Neural cell (in vitro differentiated cells): ENCODE data around the gene SPARC. TPM values are rescaled to one million over a fixed set of nuclear protein-coding genes. Genes with fewer than 3 reads are reported as not detected.

Experiments used
- H2AFZ ChIP-seq: fragments of 200-600, 300-800 bp; sonication (generic), shearing (Covaris generic); 2 replicates; pipeline ENCODE4 v1.6.0; 2014; ENCODE audit warnings: low read depth, mild to moderate bottlenecking, antibody characterized with exemption, low read length, moderate library complexity
- H3F3A ChIP-seq: fragments of 200-600 bp; shearing (Covaris generic); 2 replicates; pipeline ENCODE4 v1.6.1; 2016; ENCODE audit warnings: mild to moderate bottlenecking, moderate library complexity, mixed read lengths, antibody characterized with exemption, low read length; ENCODE audit not compliant: insufficient read depth, poor library complexity, severe bottlenecking
- H3K27ac ChIP-seq: fragments of 200-600, 300-800 bp; sonication (generic), shearing (Covaris generic); 2 replicates; pipeline ENCODE4 v1.5.1; 2014; ENCODE audit warnings: mild to moderate bottlenecking, low read length, moderate library complexity
- H3K27me3 ChIP-seq: fragments of 300-800, 200-600 bp; sonication (generic), shearing (Covaris generic); 2 replicates; pipeline ENCODE4 v1.6.0; 2014; ENCODE audit warnings: mild to moderate bottlenecking, low read depth, low read length, moderate library complexity; ENCODE audit not compliant: insufficient read depth
- H3K36me3 ChIP-seq: fragments of 300-800, 200-600 bp; sonication (generic), shearing (Covaris generic); 2 replicates; pipeline ENCODE4 v1.5.1; 2014; ENCODE audit warnings: mild to moderate bottlenecking, antibody characterized with exemption, low read length, moderate library complexity; ENCODE audit not compliant: insufficient read depth
- H3K4me2 ChIP-seq: fragments of 300-800, 200-600 bp; sonication (generic), shearing (Covaris generic); 2 replicates; pipeline ENCODE4 v1.6.0; 2014; ENCODE audit warnings: mild to moderate bottlenecking, low read length
- H3K4me3 ChIP-seq: fragments of 300-800, 200-600 bp; sonication (generic), shearing (Covaris generic); 2 replicates; pipeline ENCODE4 v1.5.1; 2014; ENCODE audit warnings: mild to moderate bottlenecking, low read length, moderate library complexity
- H3K79me2 ChIP-seq: fragments of 200-600 bp; shearing (Covaris generic); replicated peaks from 2 replicates; pipeline ENCODE4 v1.6.0; 2014; ENCODE audit warnings: mild to moderate bottlenecking, low read length, moderate library complexity; ENCODE audit not compliant: insufficient read depth
- H3K9ac ChIP-seq: fragments of 300-800, 200-600 bp; sonication (generic), shearing (Covaris generic); 2 replicates; pipeline ENCODE4 v1.6.1; 2016; ENCODE audit warnings: mild to moderate bottlenecking, low read length, mixed read lengths
- H3K9me2 ChIP-seq: fragments of 200-600 bp; shearing (Covaris generic); 2 replicates; pipeline ENCODE4 v1.6.1; 2016; ENCODE audit warnings: mild to moderate bottlenecking, low read length, mixed read lengths; ENCODE audit not compliant: insufficient read depth
- H3K9me3 ChIP-seq: fragments of 200-600, 300-800 bp; sonication (generic), shearing (Covaris generic); 2 replicates; pipeline ENCODE4 v1.6.1; 2016; ENCODE audit warnings: mild to moderate bottlenecking, mixed run types, low read length, moderate library complexity, mixed read lengths
- H4K20me1 ChIP-seq: fragments of 200-600 bp; shearing (Covaris generic); 2 replicates; pipeline ENCODE4 v1.6.1; 2016; ENCODE audit warnings: mild to moderate bottlenecking, mixed run types; ENCODE audit not compliant: insufficient read depth
- CTCF ChIP-seq: fragments of 450-650 bp; IDR thresholded peaks from 2 replicates; pipeline ENCODE4 v1.5.1; 2014; ENCODE audit warnings: antibody characterized with exemption, mild to moderate bottlenecking, moderate library complexity; ENCODE audit not compliant: poor library complexity, severe bottlenecking
- EP300 ChIP-seq: fragments of 450-650 bp; conservative IDR thresholded peaks from 2 replicates; pipeline ENCODE4 v1.6.1; 2014; ENCODE audit warnings: antibody characterized with exemption, mild to moderate bottlenecking, moderate library complexity; ENCODE audit not compliant: poor library complexity, severe bottlenecking
- EZH2 ChIP-seq: fragments of 200-600, 300-800 bp; shearing (Covaris generic), sonication (generic); IDR thresholded peaks from 2 replicates; pipeline ENCODE4 v1.6.1; 2014; ENCODE audit warnings: antibody characterized with exemption, low read length, borderline replicate concordance, mild to moderate bottlenecking; ENCODE audit not compliant: insufficient read depth, poor library complexity, severe bottlenecking
- MXI1 ChIP-seq: fragments of 450-650 bp; conservative IDR thresholded peaks from 2 replicates; pipeline ENCODE4 v1.6.1; 2014; ENCODE audit warnings: antibody characterized with exemption, mild to moderate bottlenecking; ENCODE audit not compliant: poor library complexity, severe bottlenecking
- POLR2AphosphoS5 ChIP-seq: IDR thresholded peaks from 2 replicates; pipeline ENCODE4 v1.6.1; 2012
- RAD21 ChIP-seq: fragments of 450-650 bp; conservative IDR thresholded peaks from 2 replicates; pipeline ENCODE4 v1.6.1; 2014; ENCODE audit warnings: antibody characterized with exemption, mild to moderate bottlenecking, moderate library complexity
- REST ChIP-seq: IDR thresholded peaks from 2 replicates; pipeline ENCODE4 v1.6.1; 2012; ENCODE audit warnings: borderline replicate concordance
- SMC3 ChIP-seq: fragments of 450-650 bp; conservative IDR thresholded peaks from 2 replicates; pipeline ENCODE4 v1.6.1; 2014; ENCODE audit warnings: antibody characterized with exemption, mild to moderate bottlenecking, moderate library complexity; ENCODE audit not compliant: poor library complexity
- TAF1 ChIP-seq: IDR thresholded peaks from 2 replicates; pipeline ENCODE4 v1.6.1; 2012; ENCODE audit warnings: low read depth
- polyA plus RNA-seq: library from polyadenylated mRNA; depleted of rRNA; stranded (reverse); fragments of >200 nt; gene quantifications from 2 replicates; pipeline ENCODE4 v1.2.3, GENCODE V29; 2014

SPARC gene
- polyA plus RNA-seq, 1 donor from 2014 or later, result 15.3 TPM

DNA sequence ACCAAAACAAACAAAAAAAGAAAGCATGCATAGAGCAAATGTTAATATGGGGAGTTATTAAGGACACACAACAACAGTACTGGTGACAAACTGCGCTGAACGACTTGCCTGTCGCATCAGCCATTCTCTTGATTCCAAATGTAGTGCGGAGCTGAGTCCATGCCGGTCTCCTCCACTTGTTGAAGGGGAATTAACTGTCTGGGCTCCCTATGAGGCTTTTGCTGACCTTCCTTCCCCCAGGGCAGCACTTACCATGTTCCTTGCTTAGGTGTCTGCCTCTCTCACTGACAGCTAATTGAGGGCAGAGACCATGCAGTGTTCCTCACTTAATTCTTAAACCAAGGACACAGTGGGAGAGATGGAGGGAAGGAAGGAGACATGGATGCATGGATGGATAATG is 54.8 kb downstream of the SPARC start:
- Histone ChIP-seq H3K9ac (no peak overlapping the region), H3K36me3 (no peaks in the 10 kb centered on the region), H3K9me2 (no peaks in the 10 kb centered on the region), H3K4me3 (no peak overlapping the region), H3K27ac (no peak overlapping the region), H3K9me3 (no peaks in the 10 kb centered on the region), H2AFZ (no peak overlapping the region), H3K4me2 (no peak overlapping the region), H3K79me2 (no peaks in the 10 kb centered on the region), H4K20me1 (no peaks in the 10 kb centered on the region), H3F3A (no peaks in the 10 kb centered on the region), H3K27me3 (no peaks in the 10 kb centered on the region)
- TF ChIP-seq REST, result no peak
- TF ChIP-seq MXI1, result no peak
- no peak for TF ChIP-seq EP300
- TF ChIP-seq POLR2AphosphoS5, result no peak
- TF ChIP-seq SMC3, result no peak
- TF ChIP-seq CTCF, result no peak
- no peak for TF ChIP-seq TAF1
- TF ChIP-seq EZH2, result no peak
- TF ChIP-seq RAD21, result no peak

DNA sequence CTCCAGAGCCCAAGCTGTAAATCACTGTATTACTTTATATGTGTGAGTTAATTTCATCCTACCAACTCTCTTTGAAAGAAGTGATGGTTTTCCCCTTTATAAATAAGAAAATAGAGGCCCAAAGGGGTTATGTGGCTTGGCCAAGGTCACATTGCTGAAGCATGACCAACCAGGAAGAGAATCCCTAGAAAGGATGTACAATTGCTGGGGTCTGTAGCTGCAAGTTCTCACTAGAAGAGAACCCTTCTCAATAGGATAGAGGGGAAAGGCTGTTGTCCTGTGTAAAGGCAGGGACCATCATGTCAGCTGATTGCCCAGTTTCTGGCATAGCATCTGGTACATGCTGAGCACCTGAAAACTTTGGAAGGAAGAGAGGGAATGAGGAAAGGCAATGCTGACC is 56.6 kb downstream of the SPARC start:
- no peaks in the 10 kb centered on the region for H4K20me1 ChIP-seq
- no peaks in the 10 kb centered on the region for H3K9me3 ChIP-seq
- H3K4me3 ChIP-seq, result no peak overlapping the region

More for the DNA sequence above, 56.6 kb downstream of the SPARC start:
- Histone ChIP-seq H3K79me2 (no peaks in the 10 kb centered on the region), H3K36me3 (no peaks in the 10 kb centered on the region), H3K9ac (no peak overlapping the region), H2AFZ (no peak overlapping the region), H3K27ac (no peak overlapping the region), H3K4me2 (no peak overlapping the region), H3F3A (no peaks in the 10 kb centered on the region), H3K27me3 (no peaks in the 10 kb centered on the region), H3K9me2 (no peaks in the 10 kb centered on the region)
- TF ChIP-seq TAF1 (no peak), RAD21 (no peak), EP300 (no peak), MXI1 (no peak)
